Measurements from ENCODE around the gene LSP1.
A peak's percentile ranks its signal among the peaks of the same experiment; 100 is the strongest.

The LSP1 gene

DNA sequence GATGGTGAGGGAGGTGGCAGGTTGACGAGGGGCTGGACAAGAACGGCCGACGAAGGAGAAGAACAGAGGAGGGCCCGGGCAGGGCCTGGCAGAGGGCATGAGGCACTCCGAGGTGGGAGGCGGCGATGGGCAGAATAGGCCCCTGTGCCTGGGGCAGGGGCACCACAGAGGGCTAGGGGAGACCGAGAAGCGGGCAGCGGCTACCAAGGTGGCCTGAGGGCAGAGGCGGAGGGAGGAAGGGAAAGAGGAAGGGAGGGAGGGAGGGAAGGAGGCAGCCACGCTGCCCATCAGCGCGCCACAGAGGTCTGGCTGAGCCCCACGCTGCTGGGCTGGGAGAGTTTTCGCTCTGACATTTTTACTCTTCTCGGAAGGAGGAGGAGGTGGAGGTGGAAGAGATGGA is 11.3 kb downstream of the LSP1 start (continued):
- TF ChIP-seq, protein P1, sequence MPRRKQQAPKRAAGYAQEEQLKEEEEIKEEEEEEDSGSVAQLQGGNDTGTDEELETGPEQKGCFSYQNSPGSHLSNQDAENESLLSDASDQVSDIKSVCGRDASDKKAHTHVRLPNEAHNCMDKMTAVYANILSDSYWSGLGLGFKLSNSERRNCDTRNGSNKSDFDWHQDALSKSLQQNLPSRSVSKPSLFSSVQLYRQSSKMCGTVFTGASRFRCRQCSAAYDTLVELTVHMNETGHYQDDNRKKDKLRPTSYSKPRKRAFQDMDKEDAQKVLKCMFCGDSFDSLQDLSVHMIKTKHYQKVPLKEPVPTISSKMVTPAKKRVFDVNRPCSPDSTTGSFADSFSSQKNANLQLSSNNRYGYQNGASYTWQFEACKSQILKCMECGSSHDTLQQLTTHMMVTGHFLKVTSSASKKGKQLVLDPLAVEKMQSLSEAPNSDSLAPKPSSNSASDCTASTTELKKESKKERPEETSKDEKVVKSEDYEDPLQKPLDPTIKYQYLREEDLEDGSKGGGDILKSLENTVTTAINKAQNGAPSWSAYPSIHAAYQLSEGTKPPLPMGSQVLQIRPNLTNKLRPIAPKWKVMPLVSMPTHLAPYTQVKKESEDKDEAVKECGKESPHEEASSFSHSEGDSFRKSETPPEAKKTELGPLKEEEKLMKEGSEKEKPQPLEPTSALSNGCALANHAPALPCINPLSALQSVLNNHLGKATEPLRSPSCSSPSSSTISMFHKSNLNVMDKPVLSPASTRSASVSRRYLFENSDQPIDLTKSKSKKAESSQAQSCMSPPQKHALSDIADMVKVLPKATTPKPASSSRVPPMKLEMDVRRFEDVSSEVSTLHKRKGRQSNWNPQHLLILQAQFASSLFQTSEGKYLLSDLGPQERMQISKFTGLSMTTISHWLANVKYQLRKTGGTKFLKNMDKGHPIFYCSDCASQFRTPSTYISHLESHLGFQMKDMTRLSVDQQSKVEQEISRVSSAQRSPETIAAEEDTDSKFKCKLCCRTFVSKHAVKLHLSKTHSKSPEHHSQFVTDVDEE (CRISPR knock-in tag; IDR thresholded peaks at IDR 0.05) = no peak
- TF ChIP-seq, protein P2, sequence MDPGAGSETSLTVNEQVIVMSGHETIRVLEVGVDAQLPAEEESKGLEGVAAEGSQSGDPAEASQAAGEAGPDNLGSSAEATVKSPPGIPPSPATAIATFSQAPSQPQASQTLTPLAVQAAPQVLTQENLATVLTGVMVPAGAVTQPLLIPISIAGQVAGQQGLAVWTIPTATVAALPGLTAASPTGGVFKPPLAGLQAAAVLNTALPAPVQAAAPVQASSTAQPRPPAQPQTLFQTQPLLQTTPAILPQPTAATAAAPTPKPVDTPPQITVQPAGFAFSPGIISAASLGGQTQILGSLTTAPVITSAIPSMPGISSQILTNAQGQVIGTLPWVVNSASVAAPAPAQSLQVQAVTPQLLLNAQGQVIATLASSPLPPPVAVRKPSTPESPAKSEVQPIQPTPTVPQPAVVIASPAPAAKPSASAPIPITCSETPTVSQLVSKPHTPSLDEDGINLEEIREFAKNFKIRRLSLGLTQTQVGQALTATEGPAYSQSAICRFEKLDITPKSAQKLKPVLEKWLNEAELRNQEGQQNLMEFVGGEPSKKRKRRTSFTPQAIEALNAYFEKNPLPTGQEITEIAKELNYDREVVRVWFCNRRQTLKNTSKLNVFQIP (CRISPR knock-in tag; IDR thresholded peaks at IDR 0.05; ENCODE audit: borderline replicate concordance, low read depth) = no peak
- no peak for TF ChIP-seq ZFP30 (CRISPR knock-in tag; IDR thresholded peaks at IDR 0.05)
- TF ChIP-seq GLIS3 (CRISPR knock-in tag; IDR thresholded peaks at IDR 0.05) = no peak
- TF ChIP-seq RARB (CRISPR knock-in tag; IDR thresholded peaks at IDR 0.05) = no peak
- TF ChIP-seq ZNF70 (CRISPR knock-in tag; IDR thresholded peaks at IDR 0.05) = no peak
- TF ChIP-seq, protein P3, sequence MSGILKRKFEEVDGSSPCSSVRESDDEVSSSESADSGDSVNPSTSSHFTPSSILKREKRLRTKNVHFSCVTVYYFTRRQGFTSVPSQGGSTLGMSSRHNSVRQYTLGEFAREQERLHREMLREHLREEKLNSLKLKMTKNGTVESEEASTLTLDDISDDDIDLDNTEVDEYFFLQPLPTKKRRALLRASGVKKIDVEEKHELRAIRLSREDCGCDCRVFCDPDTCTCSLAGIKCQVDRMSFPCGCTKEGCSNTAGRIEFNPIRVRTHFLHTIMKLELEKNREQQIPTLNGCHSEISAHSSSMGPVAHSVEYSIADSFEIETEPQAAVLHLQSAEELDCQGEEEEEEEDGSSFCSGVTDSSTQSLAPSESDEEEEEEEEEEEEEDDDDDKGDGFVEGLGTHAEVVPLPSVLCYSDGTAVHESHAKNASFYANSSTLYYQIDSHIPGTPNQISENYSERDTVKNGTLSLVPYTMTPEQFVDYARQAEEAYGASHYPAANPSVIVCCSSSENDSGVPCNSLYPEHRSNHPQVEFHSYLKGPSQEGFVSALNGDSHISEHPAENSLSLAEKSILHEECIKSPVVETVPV (CRISPR knock-in tag; IDR thresholded peaks at IDR 0.05) = no peak

DNA sequence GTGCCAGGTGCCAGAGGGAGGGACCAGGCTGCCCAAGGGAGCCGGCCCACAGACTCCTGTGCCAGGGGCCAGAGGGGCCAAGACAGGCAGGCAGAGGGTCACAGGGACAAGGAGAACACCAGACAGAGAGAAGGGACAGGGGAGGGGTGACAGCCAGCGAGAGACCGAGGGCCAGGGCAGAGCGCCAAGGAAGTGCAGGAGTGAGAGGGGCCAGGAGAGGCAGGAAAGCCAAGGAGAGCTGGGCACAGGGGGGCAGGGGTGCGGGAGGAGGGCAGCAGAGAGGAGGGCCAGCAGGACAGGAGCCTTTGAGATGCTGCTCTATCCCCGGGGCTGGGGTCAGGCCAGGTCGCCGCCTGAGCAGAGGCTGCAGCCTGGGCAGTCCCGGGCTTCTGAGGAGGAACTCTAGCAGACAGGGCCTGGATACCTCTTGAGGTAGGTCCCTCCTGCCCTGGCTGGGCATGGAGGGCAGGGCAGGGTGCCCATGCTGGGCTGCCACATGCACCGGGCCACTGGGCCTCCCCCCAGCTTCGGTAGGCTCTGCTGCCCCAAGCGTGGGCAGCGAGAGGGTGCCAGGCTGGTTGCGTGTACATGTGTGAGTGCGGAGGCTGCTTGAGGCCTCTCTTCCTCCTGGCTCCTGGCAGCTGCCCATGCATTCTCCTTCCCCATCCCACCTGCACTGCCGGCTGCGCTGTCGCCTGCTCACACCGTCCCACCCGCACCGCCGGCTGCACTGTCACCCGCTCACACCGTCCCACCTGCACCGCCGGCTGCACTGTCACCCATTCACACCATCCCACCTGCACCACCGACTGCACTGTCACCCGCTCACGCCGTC is 12.2 kb downstream of the LSP1 start:
- TF ChIP-seq ZC3H10 (CRISPR knock-in tag; IDR thresholded peaks at IDR 0.05) (no peak), GLIS3 (CRISPR knock-in tag; IDR thresholded peaks at IDR 0.05) (no peak), ZFP30 (CRISPR knock-in tag; IDR thresholded peaks at IDR 0.05) (no peak), ZNF8 (CRISPR knock-in tag; IDR thresholded peaks at IDR 0.05) (no peak), SNAI2 (CRISPR knock-in tag; IDR thresholded peaks at IDR 0.05) (no peak), ISL1 (CRISPR knock-in tag; IDR thresholded peaks at IDR 0.05) (no peak), RARB (CRISPR knock-in tag; IDR thresholded peaks at IDR 0.05) (no peak), OSR1 (CRISPR knock-in tag; IDR thresholded peaks at IDR 0.05) (no peak)
- TF ChIP-seq, protein P4, sequence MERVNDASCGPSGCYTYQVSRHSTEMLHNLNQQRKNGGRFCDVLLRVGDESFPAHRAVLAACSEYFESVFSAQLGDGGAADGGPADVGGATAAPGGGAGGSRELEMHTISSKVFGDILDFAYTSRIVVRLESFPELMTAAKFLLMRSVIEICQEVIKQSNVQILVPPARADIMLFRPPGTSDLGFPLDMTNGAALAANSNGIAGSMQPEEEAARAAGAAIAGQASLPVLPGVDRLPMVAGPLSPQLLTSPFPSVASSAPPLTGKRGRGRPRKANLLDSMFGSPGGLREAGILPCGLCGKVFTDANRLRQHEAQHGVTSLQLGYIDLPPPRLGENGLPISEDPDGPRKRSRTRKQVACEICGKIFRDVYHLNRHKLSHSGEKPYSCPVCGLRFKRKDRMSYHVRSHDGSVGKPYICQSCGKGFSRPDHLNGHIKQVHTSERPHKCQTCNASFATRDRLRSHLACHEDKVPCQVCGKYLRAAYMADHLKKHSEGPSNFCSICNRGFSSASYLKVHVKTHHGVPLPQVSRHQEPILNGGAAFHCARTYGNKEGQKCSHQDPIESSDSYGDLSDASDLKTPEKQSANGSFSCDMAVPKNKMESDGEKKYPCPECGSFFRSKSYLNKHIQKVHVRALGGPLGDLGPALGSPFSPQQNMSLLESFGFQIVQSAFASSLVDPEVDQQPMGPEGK (CRISPR knock-in tag; IDR thresholded peaks at IDR 0.05; ENCODE audit: borderline replicate concordance) = no peak
- TF ChIP-seq, protein P1 (CRISPR knock-in tag; IDR thresholded peaks at IDR 0.05) = no peak
- TF ChIP-seq, protein P2 (CRISPR knock-in tag; IDR thresholded peaks at IDR 0.05; ENCODE audit: borderline replicate concordance, low read depth) = no peak
- TF ChIP-seq, protein P5, sequence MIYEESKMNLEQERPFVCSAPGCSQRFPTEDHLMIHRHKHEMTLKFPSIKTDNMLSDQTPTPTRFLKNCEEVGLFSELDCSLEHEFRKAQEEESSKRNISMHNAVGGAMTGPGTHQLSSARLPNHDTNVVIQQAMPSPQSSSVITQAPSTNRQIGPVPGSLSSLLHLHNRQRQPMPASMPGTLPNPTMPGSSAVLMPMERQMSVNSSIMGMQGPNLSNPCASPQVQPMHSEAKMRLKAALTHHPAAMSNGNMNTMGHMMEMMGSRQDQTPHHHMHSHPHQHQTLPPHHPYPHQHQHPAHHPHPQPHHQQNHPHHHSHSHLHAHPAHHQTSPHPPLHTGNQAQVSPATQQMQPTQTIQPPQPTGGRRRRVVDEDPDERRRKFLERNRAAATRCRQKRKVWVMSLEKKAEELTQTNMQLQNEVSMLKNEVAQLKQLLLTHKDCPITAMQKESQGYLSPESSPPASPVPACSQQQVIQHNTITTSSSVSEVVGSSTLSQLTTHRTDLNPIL (CRISPR knock-in tag; IDR thresholded peaks at IDR 0.05; ENCODE audit: low read depth) = no peak
- peak; percentile 23 for ATAC-seq

Measured in SK-N-SH treated with all-trans-retinoic acid at 6 μM for 48 hours (cell line).